Sigmoid colon (tissue), 7 donors: ENCODE measurements around the gene PLSCR3. TPM values are rescaled to one million over a fixed set of nuclear protein-coding genes. Genes with fewer than 3 reads are reported as not detected.

ENCODE experiments used
- DNase-seq: peaks from one replicate; pipeline ENCODE4 v3.0.0-alpha.2; 2019
- H3K27ac ChIP-seq, 4 donors: fragments of 200-600 bp; sonication (generic); one replicate each; pipeline ENCODE4 v1.5.1; 2016 to 2019; ENCODE audit warnings: mild to moderate bottlenecking in 1 of 4
- H3K27me3 ChIP-seq, 3 donors: fragments of 200-600 bp; sonication (generic); one replicate each; pipeline ENCODE4 v1.5.1; 2019; ENCODE audit warnings: mild to moderate bottlenecking in 1 of 3
- H3K36me3 ChIP-seq, 4 donors: fragments of 200-600 bp; sonication (generic); one replicate each; pipeline ENCODE4 v1.5.1; 2016 to 2019
- H3K4me1 ChIP-seq, 4 donors: fragments of 200-600 bp; sonication (generic); one replicate each; pipeline ENCODE4 v1.5.1; 2017 to 2019
- H3K4me3 ChIP-seq, 4 donors: fragments of 200-600 bp; sonication (generic); one replicate each; pipeline ENCODE4 v1.5.1; 2017 to 2019; ENCODE audit warnings: mild to moderate bottlenecking in 2 of 4, moderate library complexity in 1 of 4
- H3K9me3 ChIP-seq, 4 donors: fragments of 200-600 bp in 3 of 4; sonication (generic) in 3 of 4; one replicate each; pipeline versions ENCODE4 v1.5.1 to v1.6.1; 2013 to 2019
- CTCF ChIP-seq, 4 experiments: fragments of 450-650 bp in 3 of 4; fragments of 200-600 bp in 1 of 4; IDR thresholded peaks; one replicate each; pipeline ENCODE4 v1.5.1; 2016 to 2019; ENCODE audit warnings: antibody characterized with exemption in 4 of 4, mild to moderate bottlenecking in 3 of 4, moderate library complexity in 2 of 4
- EP300 ChIP-seq, 4 donors: sonication (generic); formaldehyde crosslinking; IDR thresholded peaks; one replicate each; pipeline ENCODE4 v1.6.1; 2017; ENCODE audit warnings: antibody characterized with exemption in 4 of 4
- POLR2A ChIP-seq, 2 donors: fragments of 450-650 bp; IDR thresholded peaks; one replicate each; pipeline ENCODE4 v1.6.1; 2016; ENCODE audit warnings: antibody characterized with exemption in 2 of 2, mild to moderate bottlenecking in 2 of 2, moderate library complexity in 2 of 2
- POLR2AphosphoS5 ChIP-seq, 4 donors: sonication (generic); formaldehyde crosslinking; IDR thresholded peaks; one replicate each; pipeline ENCODE4 v1.6.1; 2017; ENCODE audit warnings: antibody characterized with exemption in 4 of 4
- WGBS, 2 donors: extraction: QIAGEN DNeasy Blood & Tissue Kit; methylation state at CpG; one replicate each; pipeline ENCODE4 v1.1.7; 2013; 5-methylcytosine and 5-hydroxymethylcytosine counted together
- intact Hi-C: fragments of 100-400 bp; cut with DNase I; formaldehyde crosslinking; loops from one replicate; pipeline ENCODE4 v1.15.1; 2023
- polyA plus RNA-seq, 3 donors: library from polyadenylated mRNA; stranded (reverse); fragments of 200-250 nt; gene quantifications; one replicate each; pipeline ENCODE4 v1.2.3, GENCODE V29; 2013
- total RNA-seq, 4 donors: library from RNA; depleted of rRNA; stranded (reverse); fragments of >200 nt; gene quantifications; one replicate each; pipeline ENCODE4 v1.1.0, GENCODE V29; 2016
- donor health status: healthy with polysubstance abuse.
- donor health status: Bipolar disorder and iron deficiency.
- donor health status: healthy.

The PLSCR3 gene
- total and polyA plus RNA-seq, 7 donors: 10.4 to 27.2 (median 14.8) TPM

GRCh38 chr17:7351665-7352502 is 42.4 kb downstream of the PLSCR3 start, which contains the start of gene KCTD11:
Gene KCTD11 (plus strand): TSS chr17:7352162.
- TF ChIP-seq CTCF (IDR thresholded peaks at IDR 0.05) (no peak), EP300 (IDR thresholded peaks at IDR 0.05) (peak in 1 of 4 donors; percentile 23), POLR2A (IDR thresholded peaks at IDR 0.05) (peak; percentile 36 to 53), POLR2AphosphoS5 (IDR thresholded peaks at IDR 0.05) (peak in 3 of 4 donors; percentile 70 to 73 (median 72))
- Histone ChIP-seq H3K27me3 (no peaks in the 10 kb centered on the region), H3K36me3 (no peaks in the 10 kb centered on the region), H3K9me3 (no peaks in the 10 kb centered on the region), H3K27ac (peak within 1 kb of the TSS; percentile 93 to 100 (median 98)), H3K4me3 (peak within 1 kb of the TSS; percentile 71 to 91 (median 86)), H3K4me1 (peaks cover 0 to 66% (median 50%) of the 10 kb centered on the region in 4 donors)
- DNase-seq: peak; percentile 95
- intact Hi-C loops: loop anchor here (1.0 to 2.0 kb wide), 3 partner anchors 71 to 237 kb away; partner anchors contain the start of genes POLR2A and SLC2A4
- WGBS, 2 donors: 1 to 2% methylated on average over 91 of the region's 91 CpGs

GRCh38 chr17:7348478-7349242 is 45.7 kb downstream of the PLSCR3 start:
- H3K4me3 ChIP-seq: no peak overlapping the region
- peaks cover 0 to 40% (median 26%) of the 10 kb centered on the region in 4 donors for H3K4me1 ChIP-seq
- H3K36me3 ChIP-seq: no peaks in the 10 kb centered on the region
- peaks cover 0 to 3% (median 0%) of the 10 kb centered on the region in 3 donors for H3K27me3 ChIP-seq
- TF ChIP-seq CTCF (IDR thresholded peaks at IDR 0.05): no peak
- TF ChIP-seq POLR2A (IDR thresholded peaks at IDR 0.05): no peak
- TF ChIP-seq EP300 (IDR thresholded peaks at IDR 0.05): no peak
- TF ChIP-seq POLR2AphosphoS5 (IDR thresholded peaks at IDR 0.05): no peak
- H3K27ac ChIP-seq: peak overlapping the region in 3 of 4 donors; percentile 93 to 100 (median 99)
- 74 to 80% methylated on average over 19 of the region's 19 CpGs for WGBS, 2 donors
- H3K9me3 ChIP-seq: no peaks in the 10 kb centered on the region
- DNase-seq: no peak
- intact Hi-C loops: no loop called here

- Histone ChIP-seq H3K27ac (no peak overlapping the region), H3K9me3 (no peaks in the 10 kb centered on the region), H3K4me1 (peaks cover 0 to 32% (median 18%) of the 10 kb centered on the region in 4 donors), H3K36me3 (no peaks in the 10 kb centered on the region), H3K4me3 (no peak overlapping the region), H3K27me3 (peaks cover 0 to 11% (median 2%) of the 10 kb centered on the region in 3 donors)
- TF ChIP-seq POLR2AphosphoS5 (IDR thresholded peaks at IDR 0.05) (peak in 1 of 4 donors; percentile 5), EP300 (IDR thresholded peaks at IDR 0.05) (no peak), CTCF (IDR thresholded peaks at IDR 0.05) (no peak), POLR2A (IDR thresholded peaks at IDR 0.05) (no peak)
- intact Hi-C loops: no loop called here
- no peak for DNase-seq
- WGBS, 2 donors: 62 to 76% methylated on average over 19 of the region's 19 CpGs
Observed at GRCh38 chr17:7347630-7348477, 46.5 kb downstream of the PLSCR3 start.
